SKM-1 (cell line): Measurements from ENCODE around the gene VN1R4.
"Not testable (repeated sequence)": the region's sequence is repeated elsewhere in the genome, so short reads cannot be mapped to it uniquely, and the experiment has no call there.

Experiments used
- DNase-seq: peaks from one replicate; lab custom pipeline; 2025; ENCODE audit not compliant: unreplicated experiment; lab: John Stamatoyannopoulos, UW

Gene VN1R4

GRCh38 chr19:53267623-53268022 lies at the start of gene VN1R4:
Gene VN1R4, minus strand, starts transcription at chr19:53267723. Its CDS starts 58 bp downstream, at chr19:53267665.
- not testable (repeated sequence) for DNase-seq

GRCh38 chr19:53311897-53312296 lies 44.4 kb upstream of the VN1R4 start:
- no peak for DNase-seq

GRCh38 chr19:53311044-53311443 lies 43.5 kb upstream of the VN1R4 start:
- DNase-seq: no peak

GRCh38 chr19:53308339-53308811 lies 40.9 kb upstream of the VN1R4 start:
- DNase-seq: no peak

GRCh38 chr19:53301341-53301740 lies 33.8 kb upstream of the VN1R4 start:
- not testable (repeated sequence) for DNase-seq

GRCh38 chr19:53294786-53295441 lies 27.4 kb upstream of the VN1R4 start:
- DNase-seq: no peak

GRCh38 chr19:53290758-53291549 lies 23.4 kb upstream of the VN1R4 start:
- no peak for DNase-seq

- DNase-seq: no peak
These were observed 17.6 kb upstream of the VN1R4 start for GRCh38 chr19:53285087-53285486.

- not testable (repeated sequence) for DNase-seq
These were observed 14.4 kb upstream of the VN1R4 start for GRCh38 chr19:53281947-53282346.

GRCh38 chr19:53275480-53275879 lies 8.0 kb upstream of the VN1R4 start:
- no peak for DNase-seq

- no peak for DNase-seq
These were observed 4.5 kb upstream of the VN1R4 start for GRCh38 chr19:53272044-53272443.

- DNase-seq: not testable (repeated sequence)
These were observed 2.3 kb upstream of the VN1R4 start for GRCh38 chr19:53269861-53270260.

GRCh38 chr19:53257715-53258342 lies 9.7 kb downstream of the VN1R4 start, which contains the start of gene VN1R2:
Gene VN1R2, plus strand, starts transcription at chr19:53258292. Its CDS starts 84 bp downstream, at chr19:53258376.
- not testable (repeated sequence) for DNase-seq

- DNase-seq: peak; percentile 0
These were observed 12.8 kb downstream of the VN1R4 start, which contains the start of gene ZNF677 for GRCh38 chr19:53254411-53255341. Gene ZNF677, minus strand, starts transcription at chr19:53254873. Its CDS starts 3,323 bp downstream, at chr19:53251550.

GRCh38 chr19:53246498-53246897 lies 21.0 kb downstream of the VN1R4 start:
- no peak for DNase-seq

GRCh38 chr19:53237114-53237777 lies 30.3 kb downstream of the VN1R4 start:
- DNase-seq: no peak

GRCh38 chr19:53224606-53225005 lies 42.9 kb downstream of the VN1R4 start:
- DNase-seq: no peak

- DNase-seq: not testable (repeated sequence)
These were observed 44.8 kb downstream of the VN1R4 start for GRCh38 chr19:53222716-53223115.
